Naive B cell (primary cell): ENCODE measurements around the gene IMMP2L. TPM values are rescaled to one million over a fixed set of nuclear protein-coding genes. Genes with fewer than 3 reads are reported as not detected.
A peak's percentile ranks its signal among the peaks of the same experiment; 100 is the strongest.

Experiments used
- ATAC-seq, 2 donors: fragments of 150-1000 bp; cut with Tn5 transposase; 2 replicates each; pipeline ENCODE4 v1.10.0; 2021; ENCODE audit warnings: low read depth in 2 of 2, mild to moderate bottlenecking in 2 of 2, moderate library complexity in 2 of 2
- DNase-seq: peaks from one replicate; pipeline ENCODE4 v3.0.0; 2022
- H3K27ac Mint-ChIP-seq, 6 donors: one replicate each; pipeline ENCODE4 v1.8.0; 2020 to 2022; ENCODE audit warnings: mild to moderate bottlenecking in 6 of 6, mixed read lengths in 6 of 6, moderate library complexity in 5 of 6, inconsistent platforms in 2 of 6
- H3K27me3 Mint-ChIP-seq, 3 donors: one replicate each; pipeline ENCODE4 v1.8.0; 2021 to 2022; ENCODE audit warnings: mixed read lengths in 3 of 3, mild to moderate bottlenecking in 1 of 3
- H3K36me3 Mint-ChIP-seq, 2 donors: one replicate each; pipeline ENCODE4 v1.8.0; 2020 to 2022; ENCODE audit warnings: mixed read lengths in 2 of 2, inconsistent platforms in 1 of 2, mild to moderate bottlenecking in 1 of 2
- H3K4me1 Mint-ChIP-seq, 3 donors: one replicate each; pipeline ENCODE4 v1.8.0; 2020 to 2022; ENCODE audit warnings: mixed read lengths in 3 of 3, inconsistent platforms in 1 of 3, mild to moderate bottlenecking in 1 of 3, moderate library complexity in 1 of 3
- H3K4me3 Mint-ChIP-seq, 8 donors: one replicate each; pipeline ENCODE4 v1.8.0; 2020 to 2022; ENCODE audit warnings: mild to moderate bottlenecking in 8 of 8, mixed read lengths in 8 of 8, moderate library complexity in 8 of 8, inconsistent platforms in 2 of 8
- H3K9me3 Mint-ChIP-seq, 7 donors: one replicate each; pipeline ENCODE4 v1.8.0; 2020 to 2022; ENCODE audit warnings: mixed read lengths in 7 of 7, mild to moderate bottlenecking in 5 of 7, inconsistent platforms in 2 of 7, moderate library complexity in 1 of 7
- polyA plus RNA-seq, 6 donors: library from polyadenylated mRNA; unstranded; fragments of 300-500 nt; fragmentation: Illumina TruSeq; gene quantifications; one replicate each; pipeline ENCODE4 v1.2.3, GENCODE V29; 2021; ENCODE audit warnings: low read depth in 6 of 6

Gene IMMP2L
- polyA plus RNA-seq, 6 donors from 2014 or later, result 14.9 to 34.0 (median 25.9) TPM

DNA sequence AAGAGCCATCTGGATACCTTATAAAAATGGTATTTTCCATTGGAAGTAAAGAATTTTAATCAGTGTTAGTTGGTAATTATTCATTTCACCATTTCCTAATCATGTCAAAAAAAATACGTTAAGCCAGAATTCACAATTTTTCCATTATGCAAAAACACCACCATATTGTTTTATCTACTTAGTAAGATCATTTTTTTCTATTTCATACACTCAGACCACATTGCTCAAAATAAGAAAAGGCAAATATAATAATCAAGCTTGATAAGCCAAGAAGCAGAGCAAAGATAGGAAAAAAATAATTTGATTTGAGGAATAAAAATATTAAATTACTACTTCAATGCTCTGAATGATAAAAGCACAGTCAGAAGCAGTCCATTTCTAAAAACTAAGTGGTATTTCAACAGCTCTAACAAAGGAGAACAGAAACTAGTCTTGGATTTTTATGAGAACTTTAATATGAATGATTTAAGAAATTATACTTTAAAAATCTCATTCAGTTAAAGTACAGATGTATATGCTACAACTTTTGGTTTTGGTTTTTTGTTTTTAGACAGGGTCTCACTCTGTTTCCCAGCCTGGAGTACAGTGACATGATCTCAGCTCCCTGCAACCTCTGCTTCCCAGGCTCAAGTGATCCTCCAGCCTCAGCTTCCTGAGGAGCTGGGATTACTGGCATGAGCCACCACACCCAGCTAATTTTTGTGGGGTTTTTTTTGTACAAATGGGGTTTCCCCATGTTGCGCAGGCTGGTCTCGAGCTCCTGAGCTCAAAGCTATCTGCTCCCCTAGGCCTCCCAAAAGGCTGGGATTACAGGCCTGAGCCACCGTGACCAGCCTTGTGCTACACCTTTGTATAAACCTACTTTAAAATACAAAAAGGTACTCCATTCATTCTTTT is 424.7 kb downstream of the IMMP2L start:
- ATAC-seq (peak; percentile 85 to 86), DNase-seq (peak; percentile 36)
- Mint-ChIP-seq H3K27me3 (no peaks in the 10 kb centered on the region), H3K4me1 (peaks cover 4 to 21% (median 18%) of the 10 kb centered on the region in 3 donors), H3K27ac (peak overlapping the region; percentile 88 to 97 (median 92)), H3K4me3 (peak overlapping the region; percentile 49 to 83 (median 74)), H3K9me3 (no peaks in the 10 kb centered on the region), H3K36me3 (no peaks in the 10 kb centered on the region)

DNA sequence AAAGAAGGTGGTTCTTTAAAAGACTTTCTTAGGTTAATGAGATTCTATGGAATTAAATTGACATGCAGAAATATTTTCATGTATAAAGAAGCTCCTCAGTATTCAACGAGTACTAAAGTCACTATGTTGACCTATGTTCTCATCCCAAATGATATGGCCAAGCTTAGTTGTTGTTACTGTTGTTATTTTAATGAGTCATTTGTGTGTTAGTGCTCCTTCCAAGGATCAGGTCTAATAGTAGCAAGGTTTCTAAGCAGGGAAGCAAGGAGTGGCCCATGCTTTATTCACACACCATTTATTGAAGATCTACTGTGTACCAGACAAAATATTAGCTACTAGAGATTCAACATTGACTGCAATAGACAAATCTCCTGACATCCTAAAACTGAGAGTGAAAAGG is 429.5 kb downstream of the IMMP2L start:
- DNase-seq, result no peak
- no peaks in the 10 kb centered on the region for H3K9me3 Mint-ChIP-seq
- H3K27ac Mint-ChIP-seq, result no peak overlapping the region
- H3K4me3 Mint-ChIP-seq, result no peak overlapping the region
- H3K4me1 Mint-ChIP-seq, result peaks cover 0 to 7% (median 4%) of the 10 kb centered on the region in 3 donors
- ATAC-seq, result no peak
- no peaks in the 10 kb centered on the region for H3K36me3 Mint-ChIP-seq
- H3K27me3 Mint-ChIP-seq, result no peaks in the 10 kb centered on the region

DNA sequence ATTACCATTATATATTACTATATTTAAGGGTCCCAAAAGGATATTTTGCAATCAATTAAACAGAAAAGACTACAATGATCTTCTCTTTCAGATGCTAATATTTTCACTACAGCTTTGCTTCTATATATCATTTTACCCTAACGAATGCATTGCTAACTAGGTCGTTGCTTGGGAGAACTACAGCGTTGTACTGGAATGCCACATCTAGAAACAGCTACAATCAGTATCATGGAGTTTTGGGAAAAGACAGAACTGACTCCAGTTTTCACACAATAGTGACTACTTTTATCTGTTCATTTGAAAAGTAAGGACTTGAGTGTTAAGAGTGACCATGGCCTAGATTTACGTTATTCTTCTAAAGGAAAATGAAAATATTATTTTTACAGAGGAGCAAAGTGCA is 432.9 kb downstream of the IMMP2L start:
- no peak overlapping the region for H3K27ac Mint-ChIP-seq
- H3K4me3 Mint-ChIP-seq, result no peak overlapping the region
- no peaks in the 10 kb centered on the region for H3K36me3 Mint-ChIP-seq
- no peaks in the 10 kb centered on the region for H3K27me3 Mint-ChIP-seq
- DNase-seq (no peak), ATAC-seq (no peak)
- no peaks in the 10 kb centered on the region for H3K9me3 Mint-ChIP-seq
- no peaks in the 10 kb centered on the region for H3K4me1 Mint-ChIP-seq

DNA sequence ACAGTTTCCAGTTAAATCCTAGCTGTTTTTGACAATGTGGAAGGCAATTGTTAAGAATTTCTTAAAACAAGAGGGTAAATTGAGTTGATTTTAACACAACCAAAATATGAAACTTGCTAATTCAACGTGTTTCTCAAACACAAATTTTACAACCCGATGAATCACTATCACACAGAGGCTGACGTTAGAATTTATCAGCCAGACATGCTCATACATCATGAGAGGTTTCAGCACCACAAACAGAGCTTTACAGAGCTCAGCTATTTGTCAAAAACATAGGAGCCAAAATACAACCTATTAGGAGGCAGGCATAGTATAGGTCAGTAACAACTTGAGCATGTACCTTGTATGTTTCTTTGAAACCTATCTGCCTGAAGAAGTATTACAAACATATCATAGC is 435.3 kb downstream of the IMMP2L start:
- ATAC-seq, result no peak
- H3K27ac Mint-ChIP-seq, result no peak overlapping the region
- H3K4me3 Mint-ChIP-seq, result no peak overlapping the region
- no peaks in the 10 kb centered on the region for H3K4me1 Mint-ChIP-seq
- H3K27me3 Mint-ChIP-seq, result no peaks in the 10 kb centered on the region
- no peaks in the 10 kb centered on the region for H3K36me3 Mint-ChIP-seq
- no peak for DNase-seq
- H3K9me3 Mint-ChIP-seq, result no peaks in the 10 kb centered on the region

DNA sequence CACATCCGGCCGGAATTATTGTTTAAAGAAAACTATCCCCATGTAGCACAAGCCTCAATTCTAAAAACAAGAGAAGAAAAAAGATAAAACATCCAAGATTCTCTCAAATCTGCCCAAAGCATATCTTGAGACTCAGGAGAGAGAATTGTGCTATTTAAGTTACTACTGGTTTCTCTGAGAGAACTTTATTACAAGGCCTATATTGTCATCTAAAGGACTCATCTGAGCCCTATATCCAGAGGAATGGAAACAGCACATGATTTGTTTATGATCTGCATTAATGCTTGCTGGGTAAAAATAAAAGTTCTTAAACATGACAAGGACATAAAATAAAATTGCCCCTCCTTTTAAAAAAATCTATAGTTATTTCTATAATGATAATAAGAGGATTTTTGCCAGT is 446.3 kb downstream of the IMMP2L start:
- no peak for ATAC-seq
- no peak overlapping the region for H3K4me3 Mint-ChIP-seq
- no peaks in the 10 kb centered on the region for H3K27me3 Mint-ChIP-seq
- H3K27ac Mint-ChIP-seq, result no peak overlapping the region
- no peaks in the 10 kb centered on the region for H3K4me1 Mint-ChIP-seq
- H3K36me3 Mint-ChIP-seq, result no peaks in the 10 kb centered on the region
- no peaks in the 10 kb centered on the region for H3K9me3 Mint-ChIP-seq
- DNase-seq, result no peak

DNA sequence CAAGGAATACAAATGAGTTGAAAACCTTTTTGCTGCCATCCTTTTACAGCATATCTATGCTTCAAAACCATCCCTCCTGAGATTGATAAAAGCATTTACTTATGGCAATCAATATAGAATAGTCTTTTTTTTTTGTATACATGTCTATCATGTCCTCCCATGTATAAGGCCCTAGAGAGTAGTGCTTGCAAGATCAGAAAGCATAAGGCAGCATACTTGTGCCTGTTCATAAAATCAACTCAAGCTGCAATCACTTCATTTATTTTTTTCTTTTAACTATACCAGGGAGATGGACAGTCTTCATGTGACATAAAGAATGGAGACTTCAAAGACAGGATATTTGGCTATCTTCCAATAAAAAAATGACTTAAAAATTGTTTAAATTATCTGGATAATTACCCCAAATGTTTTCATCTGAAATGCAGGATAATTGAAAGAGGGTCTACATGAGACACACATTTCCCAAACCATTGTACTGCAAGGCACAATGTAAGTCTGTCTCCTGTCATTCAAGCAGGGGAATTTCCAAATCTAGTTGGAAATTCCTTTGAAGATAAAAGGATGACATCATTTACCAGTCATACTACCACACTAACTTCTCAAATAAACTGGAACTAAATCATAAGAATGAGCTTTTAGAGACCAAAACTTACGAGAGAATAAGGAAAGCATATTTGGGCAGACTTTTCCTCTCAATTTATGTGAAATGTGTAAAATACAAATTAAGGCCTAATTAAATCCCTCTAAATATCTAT is 448.9 kb downstream of the IMMP2L start:
- ATAC-seq, result no peak
- no peak for DNase-seq
- H3K4me3 Mint-ChIP-seq, result no peak overlapping the region
- H3K9me3 Mint-ChIP-seq, result no peaks in the 10 kb centered on the region
- H3K27ac Mint-ChIP-seq, result peak overlapping the region in 1 of 6 donors; percentile 32
- H3K4me1 Mint-ChIP-seq, result no peaks in the 10 kb centered on the region
- H3K36me3 Mint-ChIP-seq, result no peaks in the 10 kb centered on the region
- no peaks in the 10 kb centered on the region for H3K27me3 Mint-ChIP-seq

DNA sequence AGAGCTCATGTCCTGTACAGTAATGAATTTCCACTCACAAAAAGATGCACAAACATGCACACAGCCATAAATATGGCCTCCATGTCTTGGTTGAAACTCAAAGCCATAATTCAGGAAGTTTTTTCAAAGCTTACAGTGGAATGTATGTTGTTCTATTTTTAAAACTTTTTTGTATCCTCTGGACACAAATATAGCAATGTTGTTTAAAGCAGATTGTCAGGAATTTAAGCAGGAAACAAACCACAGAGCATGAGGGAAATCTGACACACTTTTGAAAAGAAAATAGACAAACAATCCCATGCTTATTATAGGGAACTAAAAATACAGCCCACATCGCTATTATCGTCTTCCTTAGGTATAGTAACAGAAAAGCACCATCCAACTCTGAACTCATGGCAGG is 449.9 kb downstream of the IMMP2L start:
- DNase-seq (no peak), ATAC-seq (no peak)
- Mint-ChIP-seq H3K27ac (no peak overlapping the region), H3K4me3 (no peak overlapping the region), H3K4me1 (no peaks in the 10 kb centered on the region), H3K27me3 (no peaks in the 10 kb centered on the region), H3K9me3 (no peaks in the 10 kb centered on the region), H3K36me3 (no peaks in the 10 kb centered on the region)

DNA sequence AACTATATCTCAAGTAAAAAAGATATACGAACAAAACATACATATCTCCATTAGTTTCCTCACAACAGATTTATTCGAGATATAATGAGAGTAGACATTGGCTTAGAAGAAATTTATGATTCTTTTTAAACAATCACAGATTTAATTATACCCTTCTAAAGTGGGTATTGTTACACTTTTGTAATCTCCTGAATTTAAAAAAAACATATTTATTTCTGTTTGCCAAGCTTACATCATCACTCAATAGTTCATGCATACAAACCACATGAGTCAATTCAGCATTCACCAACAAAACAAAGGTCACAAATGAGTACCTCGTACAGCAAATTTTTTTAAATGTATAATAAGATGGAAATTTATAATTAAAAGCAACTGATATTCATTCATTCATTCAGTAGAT is 453.8 kb downstream of the IMMP2L start:
- Mint-ChIP-seq H3K4me3 (no peak overlapping the region), H3K27ac (no peak overlapping the region), H3K27me3 (no peaks in the 10 kb centered on the region), H3K4me1 (peaks cover 14 to 27% (median 20%) of the 10 kb centered on the region in 3 donors), H3K36me3 (no peaks in the 10 kb centered on the region), H3K9me3 (no peaks in the 10 kb centered on the region)
- DNase-seq (no peak), ATAC-seq (no peak)

DNA sequence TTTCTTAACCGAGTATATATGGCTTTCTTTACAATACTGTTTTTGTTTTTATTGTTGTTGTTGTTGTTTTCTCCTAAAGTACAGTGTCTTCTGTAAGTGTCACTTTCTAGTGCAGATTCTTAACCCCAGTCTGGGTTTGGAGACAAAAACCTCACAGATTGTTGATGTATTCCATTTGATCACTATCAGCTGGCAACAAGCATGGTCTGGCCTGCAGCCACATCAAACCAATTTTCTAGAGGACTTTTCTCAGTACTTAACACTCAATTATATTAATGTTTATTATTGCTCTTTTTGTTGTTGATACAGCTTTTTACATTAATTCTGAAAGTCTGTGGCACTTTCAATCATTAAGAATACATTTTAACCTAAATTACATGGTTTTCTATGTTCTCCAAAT is 454.3 kb downstream of the IMMP2L start:
- H3K4me3 Mint-ChIP-seq, result no peak overlapping the region
- peak overlapping the region in 1 of 6 donors; percentile 49 for H3K27ac Mint-ChIP-seq
- no peaks in the 10 kb centered on the region for H3K36me3 Mint-ChIP-seq
- peaks cover 19 to 32% (median 24%) of the 10 kb centered on the region in 3 donors for H3K4me1 Mint-ChIP-seq
- no peaks in the 10 kb centered on the region for H3K9me3 Mint-ChIP-seq
- ATAC-seq, result no peak
- DNase-seq, result no peak
- H3K27me3 Mint-ChIP-seq, result no peaks in the 10 kb centered on the region

DNA sequence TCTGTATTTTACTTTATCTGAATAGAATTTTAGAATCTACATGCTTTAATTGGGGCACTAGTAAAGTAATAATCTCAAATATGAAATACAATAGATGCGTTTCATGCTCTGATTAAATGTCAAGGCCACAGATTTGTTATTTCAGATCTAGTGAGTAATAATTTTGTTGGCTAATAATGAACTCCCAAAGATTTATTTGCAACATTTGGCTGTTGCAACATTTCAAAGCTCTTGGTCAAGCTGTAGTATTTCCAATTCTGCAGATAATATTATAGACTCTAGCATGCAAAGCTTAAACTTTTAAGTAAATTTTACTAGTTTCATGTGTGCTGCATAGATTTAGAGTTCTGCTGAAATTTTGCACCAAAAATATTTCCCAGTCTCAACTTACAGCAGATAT is 454.7 kb downstream of the IMMP2L start:
- no peaks in the 10 kb centered on the region for H3K36me3 Mint-ChIP-seq
- peak overlapping the region in 1 of 6 donors; percentile 49 for H3K27ac Mint-ChIP-seq
- no peak overlapping the region for H3K4me3 Mint-ChIP-seq
- DNase-seq (no peak), ATAC-seq (no peak)
- H3K9me3 Mint-ChIP-seq, result no peaks in the 10 kb centered on the region
- no peaks in the 10 kb centered on the region for H3K27me3 Mint-ChIP-seq
- peaks cover 19 to 34% (median 24%) of the 10 kb centered on the region in 3 donors for H3K4me1 Mint-ChIP-seq

DNA sequence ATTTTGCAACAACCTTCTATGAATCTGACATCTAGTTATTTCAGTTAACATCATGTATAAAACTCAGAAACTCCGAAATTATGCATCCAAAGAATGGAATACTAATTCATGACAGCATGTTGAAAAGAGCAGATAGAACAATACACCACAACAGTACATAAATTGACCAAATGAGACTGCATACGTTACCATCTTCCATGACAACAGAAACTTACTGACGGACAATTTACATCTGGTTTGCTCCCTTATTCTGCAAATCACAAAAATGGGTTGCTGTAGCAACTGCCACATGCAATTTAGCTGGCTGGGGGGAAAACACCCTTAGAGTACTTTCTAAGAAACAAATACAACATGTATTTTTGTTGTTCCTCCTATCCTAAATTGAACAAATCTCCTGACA is 457.0 kb downstream of the IMMP2L start:
- Mint-ChIP-seq H3K4me1 (peaks cover 19 to 34% (median 24%) of the 10 kb centered on the region in 3 donors), H3K27ac (peak overlapping the region in 2 of 6 donors; percentile 32 to 82), H3K9me3 (no peaks in the 10 kb centered on the region), H3K27me3 (no peaks in the 10 kb centered on the region), H3K36me3 (no peaks in the 10 kb centered on the region), H3K4me3 (no peak overlapping the region)
- DNase-seq (no peak), ATAC-seq (no peak)

DNA sequence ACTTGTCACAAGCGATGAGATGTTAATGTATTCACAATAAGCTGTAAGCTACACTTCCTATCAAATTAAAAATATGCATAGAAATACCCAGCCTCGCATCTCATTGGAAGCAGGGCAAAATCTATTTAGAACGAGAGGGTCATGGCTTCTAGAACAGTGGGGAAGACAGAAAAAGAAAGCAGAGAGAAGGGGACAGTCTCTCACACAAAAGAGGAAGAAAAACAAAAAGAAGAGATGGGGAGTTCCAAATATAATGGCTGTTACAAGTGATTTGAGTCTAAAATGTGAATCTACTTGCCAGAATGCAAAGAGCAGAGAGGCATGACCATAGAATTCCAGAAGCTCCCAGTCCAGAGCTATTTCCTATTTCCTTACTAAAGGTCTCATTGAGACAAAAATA is 457.6 kb downstream of the IMMP2L start:
- Mint-ChIP-seq H3K27ac (peak overlapping the region in 5 of 6 donors; percentile 28 to 83 (median 82)), H3K4me1 (peaks cover 19 to 34% (median 24%) of the 10 kb centered on the region in 3 donors), H3K9me3 (no peaks in the 10 kb centered on the region), H3K36me3 (no peaks in the 10 kb centered on the region), H3K27me3 (no peaks in the 10 kb centered on the region), H3K4me3 (peak overlapping the region in 7 of 8 donors; percentile 1 to 56 (median 42))
- ATAC-seq (peak; percentile 85 to 89), DNase-seq (peak; percentile 21)

DNA sequence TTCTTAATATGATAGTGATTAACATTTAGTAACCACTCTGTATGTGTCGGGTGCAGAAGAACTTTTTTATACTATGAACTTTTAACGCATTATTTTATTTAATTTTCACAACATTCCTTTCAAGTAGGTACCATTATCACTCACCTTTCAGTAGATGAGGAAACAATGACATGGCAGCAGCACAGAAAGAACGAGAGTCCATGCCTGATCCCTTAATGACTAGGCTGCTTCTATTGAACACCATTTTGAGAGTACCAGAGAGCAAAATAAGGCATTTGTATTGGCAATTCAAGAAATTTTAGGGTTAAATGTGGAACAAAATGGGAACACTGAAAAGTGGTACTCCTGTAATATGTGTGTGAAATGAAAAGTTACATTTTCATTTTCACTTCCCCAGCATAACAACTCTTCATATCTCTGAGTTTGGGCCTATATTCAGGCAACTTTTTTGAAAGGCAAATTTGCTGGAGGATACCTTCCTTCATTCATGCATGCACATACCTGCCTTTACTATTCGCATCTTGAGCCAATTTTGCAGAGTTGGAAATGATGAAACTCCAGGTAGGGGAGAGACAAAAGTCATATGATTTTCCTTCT is 458.5 kb downstream of the IMMP2L start:
- Mint-ChIP-seq H3K36me3 (no peaks in the 10 kb centered on the region), H3K27me3 (no peaks in the 10 kb centered on the region), H3K9me3 (no peaks in the 10 kb centered on the region), H3K27ac (peak overlapping the region; percentile 28 to 83 (median 74)), H3K4me3 (peak overlapping the region in 4 of 8 donors; percentile 49 to 56 (median 52)), H3K4me1 (peaks cover 19 to 35% (median 26%) of the 10 kb centered on the region in 3 donors)
- ATAC-seq (peak; percentile 52 to 63), DNase-seq (no peak)
